Left colon (tissue), 2 donors: Measurements from ENCODE around the gene COL6A2. TPM values are rescaled to one million over a fixed set of nuclear protein-coding genes. Genes with fewer than 3 reads are reported as not detected.

Source experiments
- ATAC-seq: fragments of 200-7000 bp; cut with Tn5 transposase; one replicate; pipeline ENCODE4 v1.9.1; 2020; ENCODE audit warnings: mild to moderate bottlenecking, moderate library complexity
- DNase-seq, 2 donors: peaks; one replicate each; pipeline ENCODE4 v3.0.0-alpha.2; 2020
- intact Hi-C, 2 donors: fragments of 100-400 bp; cut with DNase I in 1 of 2; cut with micrococcal nuclease in 1 of 2; formaldehyde crosslinking; loops; one replicate each; pipeline versions ENCODE4 v1.11.2 to v1.14.0; 2022; cut with DNase I, micrococcal nuclease
- total RNA-seq, 2 donors: library from RNA; stranded (reverse); fragmentation: NEBNext Ultra II Directional; extraction: Animal tissue kit (Norgen Biotek cat#: 25700); gene quantifications; one replicate each; pipeline ENCODE4 v1.2.1, GENCODE V29; 2021
- donor health status: DM: no; HTN: no; CAD: no.
- donor health status: DM: yes; HTN: yes; CAD: no.

COL6A2 gene
- total RNA-seq, 2 donors from 2014 or later: 65.5 to 193 TPM

GRCh38 chr21:46144464-46145070 lies 46.7 kb downstream of the COL6A2 start:
- no peak for ATAC-seq
- intact Hi-C loops: loop anchor here in 1 of 2 donors (10.0 kb wide), 1 partner anchor 80 kb away; the partner anchor contains the start of gene LSS
- no peak for DNase-seq

DNA sequence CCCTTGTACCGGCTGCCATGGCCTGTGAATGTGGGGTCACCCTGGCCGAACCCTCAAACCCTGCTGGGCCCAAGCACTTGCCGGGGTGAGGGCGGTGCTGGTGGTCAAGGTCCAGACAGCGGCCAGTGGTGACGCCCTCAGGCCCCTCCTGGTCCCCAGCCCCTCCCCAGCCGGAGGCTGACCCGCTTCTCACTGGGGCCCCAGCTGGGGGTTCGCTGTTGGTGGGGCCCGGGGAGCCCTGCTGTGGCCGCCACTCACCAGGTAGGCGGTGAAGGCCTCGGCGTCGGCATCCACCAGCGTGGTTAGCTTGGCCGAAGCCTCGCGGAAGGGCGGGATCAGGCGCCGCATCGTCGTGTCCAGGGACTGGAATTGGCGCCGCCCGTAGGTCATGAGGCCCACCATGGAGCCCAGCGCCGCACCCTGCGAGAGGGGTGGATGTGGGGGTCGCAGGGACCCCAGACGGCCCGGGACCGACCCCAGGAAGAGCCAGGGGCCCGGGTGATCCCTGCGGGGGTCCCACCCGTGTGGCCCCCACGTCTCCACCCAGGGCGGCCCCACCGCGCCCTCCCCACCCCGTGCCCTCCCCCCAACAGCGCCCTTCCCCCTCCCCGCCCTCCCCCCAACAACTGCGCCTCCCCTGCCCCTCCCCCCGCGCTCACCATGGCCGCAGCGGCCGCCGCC lies 47.4 kb downstream of the COL6A2 start:
- intact Hi-C loops: loop anchor here in 1 of 2 donors (10.0 kb wide), 1 partner anchor 80 kb away; the partner anchor contains the start of gene LSS
- DNase-seq: no peak
- ATAC-seq: no peak

GRCh38 chr21:46145840-46146691 lies 48.2 kb downstream of the COL6A2 start:
- ATAC-seq: no peak
- intact Hi-C loops: loop anchor here in 1 of 2 donors (10.0 kb wide), 1 partner anchor 79 kb away; the partner anchor contains the start of gene LSS
- peak in 1 of 2 donors; percentile 22 for DNase-seq

DNA sequence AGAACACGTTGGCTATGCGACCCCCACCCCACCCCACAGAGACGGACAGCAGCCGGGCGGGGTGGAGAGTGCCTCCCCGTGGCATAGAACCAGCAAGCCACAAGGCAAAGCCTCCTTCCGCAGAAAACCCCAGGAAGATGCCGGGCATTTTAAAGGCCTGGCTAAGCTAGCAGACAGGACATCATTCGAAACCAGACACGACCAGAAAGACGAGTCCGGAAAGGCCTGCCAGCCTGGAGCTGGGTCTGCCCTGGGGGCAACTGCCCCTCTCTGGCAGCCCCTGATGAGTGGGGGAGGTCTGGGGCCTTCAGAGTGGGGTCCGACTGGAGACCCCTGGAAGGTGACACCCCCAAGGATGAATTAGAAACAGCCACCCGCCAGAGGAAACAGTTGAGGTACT lies 48.9 kb downstream of the COL6A2 start:
- ATAC-seq (no peak), DNase-seq (peak in 1 of 2 donors; percentile 13)
- intact Hi-C loops: loop anchor here in 1 of 2 donors (10.0 kb wide), 1 partner anchor 78 kb away; the partner anchor contains the start of gene LSS

- ATAC-seq (peak; percentile 78), DNase-seq (peak; percentile 41 to 73)
- intact Hi-C loops: loop anchor here in 1 of 2 donors (10.0 kb wide), 1 partner anchor 77 kb away; the partner anchor contains the start of gene LSS
Measured at GRCh38 chr21:46147429-46147828, 49.5 kb downstream of the COL6A2 start.

- DNase-seq (peak in 1 of 2 donors; percentile 3), ATAC-seq (no peak)
- intact Hi-C loops: loop anchor here in 1 of 2 donors (10.0 kb wide), 1 partner anchor 77 kb away; the partner anchor contains the start of gene LSS
Measured at GRCh38 chr21:46148106-46148505, 50.2 kb downstream of the COL6A2 start.

GRCh38 chr21:46149205-46149901 lies 51.4 kb downstream of the COL6A2 start:
- ATAC-seq: no peak
- intact Hi-C loops: loop anchor here in 1 of 2 donors (10.0 kb wide), 1 partner anchor 75 kb away; the partner anchor contains the start of gene LSS
- DNase-seq: peak in 1 of 2 donors; percentile 3

DNA sequence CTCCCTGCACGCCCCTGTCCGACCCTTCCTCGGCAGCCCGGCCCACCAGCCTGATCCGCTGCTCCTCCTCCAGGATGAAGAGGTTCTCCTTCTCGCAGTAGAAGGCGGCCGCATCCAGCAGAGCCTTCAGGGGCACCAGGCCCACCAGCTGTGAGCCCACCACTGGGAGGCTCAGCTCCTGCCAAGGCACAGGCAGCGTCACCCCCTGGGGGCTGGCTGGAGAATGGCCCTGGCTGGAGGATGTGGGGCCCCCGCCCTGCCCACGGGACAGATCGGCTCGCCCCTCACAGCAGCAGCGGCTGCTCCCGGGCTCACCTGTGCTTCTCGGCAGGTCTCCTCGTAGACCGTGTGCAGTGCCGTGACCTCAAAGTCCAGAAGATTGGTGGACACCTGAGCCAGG lies 52.2 kb downstream of the COL6A2 start:
- peak in 1 of 2 donors; percentile 17 for DNase-seq
- intact Hi-C loops: no loop called here
- no peak for ATAC-seq

DNA sequence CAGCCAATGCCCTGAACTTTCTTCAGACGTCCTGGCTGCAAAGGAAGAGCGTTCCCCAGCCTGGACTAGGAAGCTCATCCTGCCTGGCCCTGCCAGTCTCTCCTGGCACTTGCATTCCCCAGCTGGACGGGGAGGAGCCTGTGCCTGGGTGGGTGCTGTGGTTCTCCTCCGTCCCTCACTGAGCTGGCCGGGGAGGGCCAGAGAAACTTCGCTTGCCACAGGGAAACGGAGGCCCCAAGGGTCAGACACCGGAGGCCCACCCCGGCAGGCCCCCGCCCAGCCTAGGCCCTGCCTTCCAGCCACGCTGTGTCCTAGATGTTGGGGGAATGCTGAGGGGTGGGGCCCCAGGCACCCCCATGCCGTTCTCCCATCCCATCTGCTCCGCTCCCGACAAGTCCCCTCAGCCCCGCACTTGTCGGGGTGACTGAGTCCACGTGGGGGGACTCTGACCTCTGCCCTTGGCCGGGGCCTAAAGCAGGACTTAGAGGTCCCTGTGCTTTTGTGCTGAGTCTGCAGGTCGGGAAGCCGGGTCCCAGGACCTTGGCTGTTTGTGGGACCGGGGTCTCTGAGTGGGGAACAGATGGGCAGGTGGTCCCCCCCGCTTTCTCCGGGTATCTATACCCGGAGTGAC lies 52.7 kb downstream of the COL6A2 start:
- DNase-seq (peak; percentile 2 to 12), ATAC-seq (no peak)
- intact Hi-C loops: no loop called here

DNA sequence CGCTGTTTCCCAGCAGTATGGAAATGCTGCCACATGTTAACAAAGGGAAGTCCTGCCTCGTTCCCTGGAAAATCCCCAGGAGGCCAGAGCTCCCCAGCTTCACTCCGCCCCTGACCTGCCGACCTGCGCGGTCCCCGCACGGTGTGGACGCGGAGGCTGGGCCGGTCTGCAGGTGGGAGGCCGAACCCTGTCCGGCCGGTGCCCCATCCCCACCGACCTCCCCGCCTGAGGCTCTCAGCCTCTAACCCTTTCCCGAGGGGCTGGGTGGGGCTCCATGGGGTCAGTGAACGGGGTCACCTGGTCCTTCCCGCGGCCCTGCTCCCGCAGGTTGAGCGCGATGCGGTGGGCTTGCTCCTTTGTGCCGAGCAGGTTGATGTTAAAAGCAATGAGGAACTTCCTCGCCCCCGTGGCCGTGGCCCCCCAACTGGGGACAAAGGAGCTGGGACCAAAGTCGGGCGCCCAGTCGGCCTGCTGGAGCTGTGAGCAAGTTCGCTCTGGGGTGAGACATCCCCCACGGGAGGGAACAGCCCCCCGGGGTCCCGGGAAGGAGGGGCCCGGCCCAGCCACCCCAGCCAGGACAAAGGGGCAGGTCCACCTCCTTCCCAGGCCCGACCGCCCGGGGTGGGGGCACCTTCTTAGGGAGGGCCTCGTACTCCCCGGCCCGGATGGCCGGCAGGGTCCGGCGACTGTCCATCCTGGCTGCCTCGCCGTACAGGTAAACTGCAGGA lies 53.5 kb downstream of the COL6A2 start:
- intact Hi-C loops: no loop called here
- DNase-seq: peak in 1 of 2 donors; percentile 21
- no peak for ATAC-seq

- intact Hi-C loops: no loop called here
- DNase-seq (no peak), ATAC-seq (no peak)
Measured at GRCh38 chr21:46151989-46152926, 54.3 kb downstream of the COL6A2 start.

DNA sequence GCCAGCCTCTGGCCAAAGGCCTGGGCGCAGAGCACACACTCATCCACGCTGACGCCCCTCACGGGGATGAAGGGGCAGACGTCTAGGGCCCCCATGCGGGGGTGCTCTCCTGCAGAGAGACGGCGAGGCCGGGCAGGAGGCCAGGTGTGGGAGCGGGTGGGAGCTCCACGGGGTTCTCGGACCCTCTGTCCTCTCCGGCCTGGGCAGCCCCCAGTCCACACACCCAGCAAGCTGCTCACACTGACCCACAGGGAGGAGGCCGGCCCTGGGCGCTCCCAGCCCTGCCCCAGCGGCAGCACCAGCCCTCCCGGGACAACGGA lies 55.0 kb downstream of the COL6A2 start:
- DNase-seq (no peak), ATAC-seq (peak; percentile 58)
- intact Hi-C loops: no loop called here

DNA sequence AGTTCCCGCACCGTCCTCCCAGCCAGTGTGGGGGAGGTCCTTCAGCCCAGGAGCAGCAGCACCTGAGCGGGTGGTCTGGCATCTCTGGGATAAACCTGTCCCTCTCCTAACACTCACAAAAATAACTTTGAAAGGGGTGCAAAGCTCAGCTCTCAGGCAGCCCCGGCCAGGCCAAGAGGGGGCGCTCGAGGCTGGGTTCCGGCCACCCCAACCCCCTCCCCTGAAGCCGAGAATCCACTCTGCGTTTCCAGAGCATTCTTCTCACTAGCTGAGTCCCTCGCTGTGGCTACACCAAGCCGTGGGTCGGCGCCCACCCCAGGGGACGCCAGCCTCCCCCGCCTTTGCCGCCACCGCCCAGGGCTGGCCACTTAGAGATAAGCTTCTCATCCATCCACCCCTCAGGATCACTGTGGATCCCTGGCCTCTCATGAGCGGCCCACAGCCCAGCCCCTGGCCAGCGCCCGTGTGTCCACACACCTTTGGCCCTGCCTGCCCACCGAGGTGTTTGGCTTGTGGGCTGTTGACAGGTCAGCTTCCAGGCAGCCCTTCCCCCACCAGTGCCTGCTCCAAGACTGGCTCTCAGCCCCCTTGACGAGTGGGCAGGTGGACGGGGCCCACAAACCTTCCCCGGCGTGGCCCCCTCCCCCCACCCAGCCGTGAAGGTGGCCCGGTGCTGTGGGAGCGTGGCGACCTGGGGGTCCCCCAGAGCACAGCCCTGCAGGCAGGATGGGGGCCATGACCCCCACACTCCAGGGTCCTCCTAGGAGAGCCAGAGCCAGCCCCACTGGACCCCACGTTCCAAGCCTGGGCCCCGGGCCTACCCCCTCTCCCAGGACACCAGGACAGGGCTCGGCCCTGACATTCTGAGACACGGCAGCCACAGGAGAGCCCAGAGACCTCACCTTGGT lies 55.6 kb downstream of the COL6A2 start:
- intact Hi-C loops: no loop called here
- peak in 1 of 2 donors; percentile 71 for DNase-seq
- ATAC-seq: peak; percentile 79

- ATAC-seq: no peak
- intact Hi-C loops: no loop called here
- DNase-seq: no peak
Measured at GRCh38 chr21:46154155-46154954, 56.4 kb downstream of the COL6A2 start.
